ENCODE measurements around the gene SLC7A10. TPM values are rescaled to one million over a fixed set of nuclear protein-coding genes. Genes with fewer than 3 reads are reported as not detected.

The SLC7A10 gene
- polyA plus RNA-seq, 1 donor from 2014 or later = not detected

DNA sequence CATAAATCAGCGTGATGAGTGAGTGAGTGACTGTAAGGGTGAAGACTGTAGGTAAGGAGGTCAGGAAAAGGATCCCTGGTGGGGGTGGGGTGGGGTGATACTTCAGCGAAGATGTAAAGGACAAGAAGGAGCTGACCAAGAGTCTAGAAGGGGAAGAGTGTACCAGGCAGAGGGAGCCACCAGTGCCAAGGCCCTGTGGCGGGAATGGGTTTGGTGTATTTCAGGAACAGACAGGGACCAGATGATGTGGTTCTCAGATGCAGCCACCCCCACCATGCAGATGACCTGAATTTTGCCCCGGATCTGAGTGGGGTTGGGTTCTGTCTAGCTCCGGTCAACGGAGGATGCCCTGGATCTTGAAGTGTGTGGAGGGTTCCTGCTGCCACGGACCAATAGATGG, 30.1 kb upstream of the SLC7A10 start:
- H3K79me2 ChIP-seq (replicated peaks; ENCODE audit: insufficient read depth, low read length) = no peaks in the 10 kb centered on the region
- no peak for TF ChIP-seq EP300 (conservative IDR thresholded peaks at IDR 0.05; ENCODE audit: poor library complexity, severe bottlenecking)

DNA sequence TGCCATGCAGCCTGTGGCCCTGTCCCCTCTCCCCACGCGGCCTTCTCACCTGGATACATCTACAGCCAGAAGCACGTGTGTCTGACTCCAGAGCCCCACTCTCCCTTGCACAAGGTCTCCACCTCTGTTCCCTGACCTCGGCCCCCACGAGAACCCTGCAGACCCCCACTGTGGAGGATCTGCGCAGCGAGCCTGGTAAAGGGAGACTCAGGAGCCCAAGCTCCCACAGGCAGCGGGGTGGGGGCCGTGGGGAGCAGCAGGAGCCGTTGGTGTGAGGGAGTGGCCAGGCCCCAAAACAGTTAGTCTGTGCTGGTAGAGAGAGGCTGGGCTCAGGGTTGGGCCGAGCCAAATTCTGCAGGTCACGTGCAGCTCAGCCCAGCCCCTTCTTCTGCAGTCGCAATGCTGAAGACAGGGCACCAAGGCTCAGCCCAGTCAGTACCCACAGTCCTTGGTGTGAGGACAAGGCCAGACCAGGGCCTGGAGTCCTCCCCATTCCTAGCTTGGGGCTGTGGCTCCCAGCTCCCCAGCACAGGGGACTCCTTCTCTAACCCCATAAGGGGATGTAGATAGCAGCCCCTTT, 28.7 kb upstream of the SLC7A10 start:
- no peaks in the 10 kb centered on the region for H3K79me2 ChIP-seq (replicated peaks; ENCODE audit: insufficient read depth, low read length)
- no peaks in the 10 kb centered on the region for H3K36me3 ChIP-seq (ENCODE audit: insufficient read depth, low read length)
- no peak overlapping the region for H3K4me3 ChIP-seq (ENCODE audit: low read length)
- no peaks in the 10 kb centered on the region for H3K9me3 ChIP-seq (ENCODE audit: low read length)
- H3F3A ChIP-seq (ENCODE audit: insufficient read depth, low read length, poor library complexity, severe bottlenecking) = no peaks in the 10 kb centered on the region
- H3K9me2 ChIP-seq (ENCODE audit: insufficient read depth, low read length) = no peaks in the 10 kb centered on the region
- H4K20me1 ChIP-seq (ENCODE audit: insufficient read depth) = no peaks in the 10 kb centered on the region
- no peak overlapping the region for H3K9ac ChIP-seq (ENCODE audit: low read length)
- no peaks in the 10 kb centered on the region for H3K27me3 ChIP-seq (ENCODE audit: insufficient read depth, low read depth, low read length)
- H3K27ac ChIP-seq (ENCODE audit: low read length) = no peak overlapping the region
- H3K4me2 ChIP-seq (ENCODE audit: low read length) = no peak overlapping the region
- no peak overlapping the region for H2AFZ ChIP-seq (ENCODE audit: low read depth, low read length)
- TF ChIP-seq EP300 (conservative IDR thresholded peaks at IDR 0.05; ENCODE audit: poor library complexity, severe bottlenecking) (no peak), RAD21 (conservative IDR thresholded peaks at IDR 0.05) (no peak), MXI1 (conservative IDR thresholded peaks at IDR 0.05; ENCODE audit: poor library complexity, severe bottlenecking) (no peak), POLR2AphosphoS5 (IDR thresholded peaks at IDR 0.05) (no peak), EZH2 (IDR thresholded peaks at IDR 0.05; ENCODE audit: borderline replicate concordance, insufficient read depth, low read length, poor library complexity, severe bottlenecking) (no peak), TAF1 (IDR thresholded peaks at IDR 0.05; ENCODE audit: low read depth) (no peak), SMC3 (conservative IDR thresholded peaks at IDR 0.05; ENCODE audit: poor library complexity) (no peak), REST (IDR thresholded peaks at IDR 0.05; ENCODE audit: borderline replicate concordance) (no peak)
- TF ChIP-seq, protein P1, sequence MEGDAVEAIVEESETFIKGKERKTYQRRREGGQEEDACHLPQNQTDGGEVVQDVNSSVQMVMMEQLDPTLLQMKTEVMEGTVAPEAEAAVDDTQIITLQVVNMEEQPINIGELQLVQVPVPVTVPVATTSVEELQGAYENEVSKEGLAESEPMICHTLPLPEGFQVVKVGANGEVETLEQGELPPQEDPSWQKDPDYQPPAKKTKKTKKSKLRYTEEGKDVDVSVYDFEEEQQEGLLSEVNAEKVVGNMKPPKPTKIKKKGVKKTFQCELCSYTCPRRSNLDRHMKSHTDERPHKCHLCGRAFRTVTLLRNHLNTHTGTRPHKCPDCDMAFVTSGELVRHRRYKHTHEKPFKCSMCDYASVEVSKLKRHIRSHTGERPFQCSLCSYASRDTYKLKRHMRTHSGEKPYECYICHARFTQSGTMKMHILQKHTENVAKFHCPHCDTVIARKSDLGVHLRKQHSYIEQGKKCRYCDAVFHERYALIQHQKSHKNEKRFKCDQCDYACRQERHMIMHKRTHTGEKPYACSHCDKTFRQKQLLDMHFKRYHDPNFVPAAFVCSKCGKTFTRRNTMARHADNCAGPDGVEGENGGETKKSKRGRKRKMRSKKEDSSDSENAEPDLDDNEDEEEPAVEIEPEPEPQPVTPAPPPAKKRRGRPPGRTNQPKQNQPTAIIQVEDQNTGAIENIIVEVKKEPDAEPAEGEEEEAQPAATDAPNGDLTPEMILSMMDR (IDR thresholded peaks at IDR 0.05; ENCODE audit: poor library complexity, severe bottlenecking) = no peak

More for the DNA sequence above, 30.1 kb upstream of the SLC7A10 start:
- Histone ChIP-seq H3K36me3 (ENCODE audit: insufficient read depth, low read length) (no peaks in the 10 kb centered on the region), H3K4me2 (ENCODE audit: low read length) (no peak overlapping the region), H3K27me3 (ENCODE audit: insufficient read depth, low read depth, low read length) (no peaks in the 10 kb centered on the region), H2AFZ (ENCODE audit: low read depth, low read length) (no peak overlapping the region), H3K9ac (ENCODE audit: low read length) (no peak overlapping the region), H3K27ac (ENCODE audit: low read length) (no peak overlapping the region), H3K9me2 (ENCODE audit: insufficient read depth, low read length) (no peaks in the 10 kb centered on the region), H3K4me3 (ENCODE audit: low read length) (no peak overlapping the region), H3F3A (ENCODE audit: insufficient read depth, low read length, poor library complexity, severe bottlenecking) (no peaks in the 10 kb centered on the region), H4K20me1 (ENCODE audit: insufficient read depth) (no peaks in the 10 kb centered on the region), H3K9me3 (ENCODE audit: low read length) (no peaks in the 10 kb centered on the region)

Measured in neural cell (in vitro differentiated cells).